HEK293T (cell line): ENCODE measurements around the gene SNX32.

Experiments
- CTCF ChIA-PET: fragments of 350-600 bp; formaldehyde crosslinking; extraction: SDS; loops from one replicate; lab custom pipeline; 2021; ENCODE audit warnings: antibody characterized with exemption, inconsistent platforms; lab: Yijun Ruan, JAX
- POLR2A ChIA-PET: fragments of 350-600 bp; formaldehyde crosslinking; extraction: SDS; loops from one replicate; lab custom pipeline; 2020; ENCODE audit warnings: antibody characterized with exemption, inconsistent platforms; lab: Yijun Ruan, JAX
- DNase-seq: peaks from one replicate; pipeline ENCODE4 v3.0.0; 2012; ENCODE audit warnings: mixed read lengths; ENCODE audit errors: extremely low spot score
- ARNT ChIP-seq: fragments of 450-650 bp; IDR thresholded peaks from 2 replicates; pipeline ENCODE4 v1.6.1; 2017; ENCODE audit warnings: mild to moderate bottlenecking
- BHLHE40 ChIP-seq: fragments of 450-650 bp; IDR thresholded peaks from 2 replicates; pipeline ENCODE4 v1.6.1; 2016; ENCODE audit warnings: mild to moderate bottlenecking, moderate library complexity, borderline replicate concordance
- CTBP1 ChIP-seq: fragments of 450-650 bp; IDR thresholded peaks from 2 replicates; pipeline ENCODE4 v1.6.1; 2016; ENCODE audit warnings: borderline replicate concordance
- ELF4 ChIP-seq: fragments of 450-650 bp; IDR thresholded peaks from 2 replicates; pipeline ENCODE4 v1.6.1; 2017; ENCODE audit warnings: antibody characterized with exemption
- FOXA1 ChIP-seq: fragments of 450-650 bp; IDR thresholded peaks from 2 replicates; pipeline ENCODE4 v1.6.1; 2016; ENCODE audit warnings: mild to moderate bottlenecking
- FOXK2 ChIP-seq: fragments of 450-650 bp; IDR thresholded peaks from 2 replicates; pipeline ENCODE4 v1.6.1; 2016; ENCODE audit warnings: mild to moderate bottlenecking
- FOXM1 ChIP-seq: fragments of 450-650 bp; IDR thresholded peaks from 2 replicates; pipeline ENCODE4 v1.6.1; 2017; ENCODE audit warnings: mild to moderate bottlenecking, borderline replicate concordance
- HDGF ChIP-seq: fragments of 450-650 bp; IDR thresholded peaks from 2 replicates; pipeline ENCODE4 v1.6.1; 2017; ENCODE audit warnings: antibody characterized with exemption, borderline replicate concordance
- L3MBTL2 ChIP-seq: fragments of 450-650 bp; conservative IDR thresholded peaks from 2 replicates; pipeline ENCODE4 v1.6.1; 2016; ENCODE audit warnings: mild to moderate bottlenecking
- LEF1 ChIP-seq: fragments of 450-650 bp; IDR thresholded peaks from 2 replicates; pipeline ENCODE4 v1.6.1; 2017; ENCODE audit warnings: mild to moderate bottlenecking, borderline replicate concordance
- NFRKB ChIP-seq: fragments of 450-650 bp; IDR thresholded peaks from 2 replicates; pipeline ENCODE4 v1.6.1; 2016; ENCODE audit warnings: mild to moderate bottlenecking, moderate library complexity
- SP1 ChIP-seq: fragments of 450-650 bp; IDR thresholded peaks from 2 replicates; pipeline ENCODE4 v1.6.1; 2017
- SUZ12 ChIP-seq: fragments of 450-650 bp; IDR thresholded peaks from 2 replicates; pipeline ENCODE4 v1.6.1; 2016; ENCODE audit warnings: mild to moderate bottlenecking
- TARDBP ChIP-seq: fragments of 450-650 bp; IDR thresholded peaks from 2 replicates; pipeline ENCODE4 v1.6.1; 2016
- ZNF384 ChIP-seq: fragments of 450-650 bp; IDR thresholded peaks from 2 replicates; pipeline ENCODE4 v1.6.1; 2016
- TF ChIP-seq, protein P1 (sequence below): fragments of 450-650 bp; IDR thresholded peaks from 2 replicates; pipeline ENCODE4 v1.6.1; 2016

The SNX32 gene

DNA sequence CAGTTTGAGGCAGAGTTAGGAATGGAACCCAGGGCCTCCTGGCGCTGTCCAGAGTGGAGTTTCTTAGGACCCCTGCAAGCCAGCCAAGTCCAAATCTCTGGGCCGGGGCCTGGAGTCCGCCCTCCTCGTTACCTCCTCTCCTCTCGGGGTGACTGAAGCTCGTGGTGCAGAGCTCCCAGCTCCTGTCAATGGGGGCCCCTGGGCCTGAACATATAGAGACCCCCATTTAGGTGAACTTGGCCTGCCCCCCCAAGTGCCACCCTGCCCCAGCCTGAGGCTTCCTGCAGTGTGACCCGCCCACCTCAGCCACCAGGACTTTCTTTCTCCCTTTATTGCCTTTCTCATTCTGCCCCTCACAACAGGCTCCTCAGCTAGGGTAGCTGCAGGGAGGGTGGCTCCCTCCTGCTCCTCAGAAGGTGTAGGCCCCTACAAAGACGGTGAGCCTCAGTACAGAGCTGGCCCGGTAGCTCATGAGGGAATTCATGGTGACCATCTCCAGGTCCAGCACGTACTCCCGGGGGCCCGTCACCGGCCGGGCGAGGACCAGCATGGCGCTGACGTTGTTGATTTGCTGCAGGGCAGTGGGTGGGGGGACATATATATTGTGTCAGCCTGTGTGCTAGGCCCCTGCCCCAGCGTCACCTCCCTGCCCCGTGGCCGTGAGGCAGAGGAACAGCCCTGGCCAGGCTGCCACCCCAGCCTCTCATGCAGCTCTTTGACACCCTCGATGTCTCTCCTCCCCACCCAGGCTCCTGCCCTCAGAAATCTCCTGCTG is 32.9 kb downstream of the SNX32 start:
- TF ChIP-seq SP1 (no peak), L3MBTL2 (no peak), BHLHE40 (no peak), ELF4 (no peak), CTBP1 (no peak), HDGF (no peak), FOXA1 (no peak), FOXK2 (no peak), ZNF384 (no peak), TARDBP (no peak), FOXM1 (no peak), LEF1 (no peak), NFRKB (no peak), ARNT (no peak), SUZ12 (no peak)
- TF ChIP-seq, protein P1, sequence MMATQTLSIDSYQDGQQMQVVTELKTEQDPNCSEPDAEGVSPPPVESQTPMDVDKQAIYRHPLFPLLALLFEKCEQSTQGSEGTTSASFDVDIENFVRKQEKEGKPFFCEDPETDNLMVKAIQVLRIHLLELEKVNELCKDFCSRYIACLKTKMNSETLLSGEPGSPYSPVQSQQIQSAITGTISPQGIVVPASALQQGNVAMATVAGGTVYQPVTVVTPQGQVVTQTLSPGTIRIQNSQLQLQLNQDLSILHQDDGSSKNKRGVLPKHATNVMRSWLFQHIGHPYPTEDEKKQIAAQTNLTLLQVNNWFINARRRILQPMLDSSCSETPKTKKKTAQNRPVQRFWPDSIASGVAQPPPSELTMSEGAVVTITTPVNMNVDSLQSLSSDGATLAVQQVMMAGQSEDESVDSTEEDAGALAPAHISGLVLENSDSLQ = no peak
- ChIA-PET POLR2A (interaction anchor here (0.9 to 17.2 kb wide), 3 partner anchors 8 to 22 kb away, joined by 3 to 289 read pairs (median 3); partner anchors contain the start of genes CCDC85B, CFL1 and FIBP), CTCF (interaction anchor here (0.9 to 1.5 kb wide), 2 partner anchors 22 to 86 kb away, joined by 3 to 4 read pairs; partner anchors contain the start of gene AP5B1)
- no peak for DNase-seq

DNA sequence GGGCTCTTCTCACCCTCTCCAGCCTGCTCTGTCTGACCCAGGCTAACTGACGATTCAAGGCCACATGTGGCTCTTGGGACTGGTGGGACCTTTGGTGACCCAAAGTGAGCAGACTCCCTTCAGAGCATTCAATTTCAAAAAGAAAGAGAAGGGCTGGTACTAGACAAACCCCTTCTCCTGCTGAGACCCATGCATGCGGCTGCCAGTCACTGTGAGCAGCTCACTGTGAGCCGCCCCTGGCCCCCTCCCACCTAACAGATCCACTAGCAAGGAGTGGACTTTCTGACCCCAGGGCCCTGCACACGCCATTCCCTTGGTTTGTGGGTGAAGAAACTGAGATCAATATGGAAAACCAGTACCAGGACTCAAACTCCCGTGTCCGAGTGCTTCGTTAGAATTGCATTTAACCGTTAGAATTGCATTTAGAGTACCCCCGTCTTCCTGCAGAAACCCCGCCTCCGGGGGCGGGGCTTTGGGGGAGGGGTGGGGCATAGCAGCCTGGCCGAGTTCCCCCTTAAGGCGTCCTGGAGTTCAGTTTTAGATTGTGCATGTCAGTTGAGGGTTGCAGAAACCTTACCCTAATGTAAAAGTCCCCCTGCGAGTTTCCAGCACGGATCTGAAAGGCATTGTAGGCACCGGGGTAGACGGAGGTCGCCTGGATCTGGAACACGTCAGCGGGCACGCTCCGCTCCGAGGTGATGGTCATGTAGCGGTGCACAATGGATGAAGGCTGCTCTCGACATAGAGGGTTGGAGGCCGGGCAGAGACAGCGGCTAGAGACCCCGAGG is 33.7 kb downstream of the SNX32 start:
- ChIA-PET CTCF (interaction anchor here (1.5 to 1.6 kb wide), 2 partner anchors 8 to 87 kb away, joined by 3 to 8 read pairs; partner anchors contain the start of gene AP5B1), POLR2A (interaction anchor here (0.9 to 17.2 kb wide), 4 partner anchors 8 to 155 kb away, joined by 3 to 289 read pairs (median 52); partner anchors contain the start of genes CCDC85B, CFL1, FIBP and KAT5)
- no peak for DNase-seq
- no peak for TF ChIP-seq SP1
- no peak for TF ChIP-seq TARDBP
- TF ChIP-seq HDGF = no peak
- no peak for TF ChIP-seq ZNF384
- TF ChIP-seq, protein P1 = no peak
- no peak for TF ChIP-seq BHLHE40
- no peak for TF ChIP-seq LEF1
- TF ChIP-seq FOXK2 = no peak
- TF ChIP-seq FOXM1 = no peak
- no peak for TF ChIP-seq SUZ12
- TF ChIP-seq CTBP1 = no peak
- TF ChIP-seq ELF4 = no peak
- no peak for TF ChIP-seq ARNT
- TF ChIP-seq L3MBTL2 = no peak
- no peak for TF ChIP-seq FOXA1
- no peak for TF ChIP-seq NFRKB

GRCh38 chr11:65868076-65868667 is 34.4 kb downstream of the SNX32 start:
- ChIA-PET CTCF (interaction anchor here (0.6 to 1.6 kb wide), 4 partner anchors 9 to 745 kb away, joined by 3 to 9 read pairs (median 6); no protein-coding TSS in a partner anchor), POLR2A (interaction anchor here (2.5 to 17.2 kb wide), 3 partner anchors 8 to 156 kb away, joined by 8 to 289 read pairs (median 97); partner anchors contain the start of genes CCDC85B, CFL1, FIBP and KAT5)
- TF ChIP-seq ELF4 (no peak), CTBP1 (no peak), FOXK2 (no peak), HDGF (no peak), BHLHE40 (no peak), LEF1 (no peak), TARDBP (no peak), SUZ12 (no peak), ZNF384 (no peak), FOXM1 (no peak), FOXA1 (no peak), ARNT (no peak), SP1 (no peak), L3MBTL2 (no peak)
- TF ChIP-seq, protein P1 = no peak
- DNase-seq = no peak

DNA sequence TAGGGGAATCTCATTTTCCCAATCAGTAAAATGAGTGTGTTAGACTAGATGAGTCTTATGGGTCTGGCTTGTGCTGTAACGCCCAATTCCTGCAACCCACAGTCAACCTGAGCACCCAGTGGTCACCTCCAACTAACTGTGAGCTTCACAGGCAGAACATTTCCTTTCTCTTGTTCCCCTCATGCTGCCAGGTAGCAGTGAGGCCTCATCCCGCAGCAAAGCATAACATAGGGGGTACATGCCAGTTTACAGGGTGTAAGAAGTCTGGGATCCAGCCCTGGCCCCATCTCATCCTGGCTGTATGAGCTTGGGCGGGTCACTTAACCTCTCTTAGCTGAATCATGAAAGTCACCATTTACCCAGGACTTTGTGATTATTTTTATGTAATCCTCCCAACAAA is 35.1 kb downstream of the SNX32 start:
- CTCF ChIA-PET = interaction anchor here (0.6 to 1.6 kb wide), 4 partner anchors 9 to 744 kb away, joined by 3 to 9 read pairs (median 6); no protein-coding TSS in a partner anchor
- POLR2A ChIA-PET = interaction anchor here (1.0 to 17.2 kb wide), 5 partner anchors 9 to 157 kb away, joined by 3 to 289 read pairs (median 8); partner anchors contain the start of genes CCDC85B, CFL1, FIBP and KAT5
- DNase-seq = no peak
- TF ChIP-seq LEF1 = no peak
- no peak for TF ChIP-seq ZNF384
- no peak for TF ChIP-seq SUZ12
- TF ChIP-seq, protein P1 = no peak
- no peak for TF ChIP-seq L3MBTL2
- TF ChIP-seq HDGF = no peak
- no peak for TF ChIP-seq FOXK2
- no peak for TF ChIP-seq SP1
- TF ChIP-seq FOXM1 = no peak
- TF ChIP-seq CTBP1 = no peak
- no peak for TF ChIP-seq TARDBP
- TF ChIP-seq BHLHE40 = no peak
- no peak for TF ChIP-seq NFRKB
- no peak for TF ChIP-seq FOXA1
- TF ChIP-seq ELF4 = no peak
